ENCODE data around the gene ESR2.

ESR2 gene

DNA sequence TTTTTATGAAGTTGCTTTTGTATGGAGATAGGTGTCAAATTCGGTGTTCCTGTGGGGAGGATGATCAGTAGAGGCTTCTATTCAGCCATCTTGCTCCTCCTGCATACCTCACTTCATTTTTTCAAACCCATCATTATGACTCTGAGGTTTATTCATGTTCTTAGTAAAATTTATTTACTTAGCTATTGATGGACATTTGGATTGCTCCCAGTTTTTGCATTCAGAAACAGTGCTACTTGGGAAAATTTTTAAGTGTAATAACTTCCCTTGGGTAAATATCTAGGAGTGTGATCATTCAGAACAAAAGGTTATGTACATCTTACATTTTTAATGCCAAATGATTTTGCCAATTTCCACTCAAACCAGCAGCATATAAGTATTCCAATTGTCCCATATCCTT is 233.1 kb downstream of the ESR2 start:
- H3K4me3 ChIP-seq (ENCODE audit: control insufficient read depth, low read depth, low read length), result no peak overlapping the region
- TF ChIP-seq, protein P1, sequence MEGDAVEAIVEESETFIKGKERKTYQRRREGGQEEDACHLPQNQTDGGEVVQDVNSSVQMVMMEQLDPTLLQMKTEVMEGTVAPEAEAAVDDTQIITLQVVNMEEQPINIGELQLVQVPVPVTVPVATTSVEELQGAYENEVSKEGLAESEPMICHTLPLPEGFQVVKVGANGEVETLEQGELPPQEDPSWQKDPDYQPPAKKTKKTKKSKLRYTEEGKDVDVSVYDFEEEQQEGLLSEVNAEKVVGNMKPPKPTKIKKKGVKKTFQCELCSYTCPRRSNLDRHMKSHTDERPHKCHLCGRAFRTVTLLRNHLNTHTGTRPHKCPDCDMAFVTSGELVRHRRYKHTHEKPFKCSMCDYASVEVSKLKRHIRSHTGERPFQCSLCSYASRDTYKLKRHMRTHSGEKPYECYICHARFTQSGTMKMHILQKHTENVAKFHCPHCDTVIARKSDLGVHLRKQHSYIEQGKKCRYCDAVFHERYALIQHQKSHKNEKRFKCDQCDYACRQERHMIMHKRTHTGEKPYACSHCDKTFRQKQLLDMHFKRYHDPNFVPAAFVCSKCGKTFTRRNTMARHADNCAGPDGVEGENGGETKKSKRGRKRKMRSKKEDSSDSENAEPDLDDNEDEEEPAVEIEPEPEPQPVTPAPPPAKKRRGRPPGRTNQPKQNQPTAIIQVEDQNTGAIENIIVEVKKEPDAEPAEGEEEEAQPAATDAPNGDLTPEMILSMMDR (conservative IDR thresholded peaks at IDR 0.05; ENCODE audit: control insufficient read depth, insufficient read depth, low read depth, low read length), result no peak
- DNase-seq (ENCODE audit: low read depth), result no peak

DNA sequence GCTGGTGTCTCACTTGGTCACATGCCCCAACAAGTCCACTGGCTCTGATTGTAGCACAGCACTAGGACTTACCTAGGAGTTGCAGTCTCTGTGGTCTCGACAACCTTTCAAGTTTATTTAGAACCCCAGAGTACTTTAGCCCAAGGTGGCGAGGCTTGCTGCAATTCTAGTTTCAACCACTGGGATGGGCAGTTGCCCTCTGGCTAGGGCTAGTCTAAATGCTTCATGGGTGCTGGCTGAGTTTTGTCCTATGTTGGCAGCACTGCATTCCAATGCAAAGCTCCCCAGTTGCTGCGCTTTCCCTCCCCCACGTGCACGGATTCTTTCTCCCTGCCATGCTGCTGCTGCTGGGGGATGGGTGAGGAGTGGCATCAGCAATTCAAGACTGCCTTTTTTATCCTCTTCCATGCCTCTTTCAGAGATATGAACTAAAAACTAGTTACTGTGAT is 233.5 kb downstream of the ESR2 start:
- DNase-seq (ENCODE audit: low read depth), result peak; percentile 28
- H3K4me3 ChIP-seq (ENCODE audit: control insufficient read depth, low read depth, low read length), result no peak overlapping the region
- TF ChIP-seq, protein P1 (conservative IDR thresholded peaks at IDR 0.05; ENCODE audit: control insufficient read depth, insufficient read depth, low read depth, low read length), result peak; percentile 50

DNA sequence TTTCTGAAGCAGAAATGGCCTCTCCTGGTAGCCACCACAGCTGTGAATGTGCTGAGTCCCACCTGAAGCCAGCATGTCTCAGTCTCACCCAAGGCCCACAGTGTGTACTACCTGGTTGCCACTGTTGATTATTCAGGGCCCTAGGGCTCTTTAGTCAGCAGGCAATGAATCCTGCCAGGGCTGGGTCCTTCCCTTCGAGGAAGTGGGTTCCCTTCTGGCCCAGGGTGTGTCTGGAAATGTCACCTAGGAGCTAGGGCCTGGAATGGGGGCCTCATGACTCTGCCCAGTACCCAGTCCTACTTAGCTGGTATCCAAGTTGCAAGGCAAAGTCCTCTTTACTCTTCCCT is 234.0 kb downstream of the ESR2 start:
- no peak for DNase-seq (ENCODE audit: low read depth)
- H3K4me3 ChIP-seq (ENCODE audit: control insufficient read depth, low read depth, low read length), result no peak overlapping the region
- TF ChIP-seq, protein P1 (conservative IDR thresholded peaks at IDR 0.05; ENCODE audit: control insufficient read depth, insufficient read depth, low read depth, low read length), result no peak

DNA sequence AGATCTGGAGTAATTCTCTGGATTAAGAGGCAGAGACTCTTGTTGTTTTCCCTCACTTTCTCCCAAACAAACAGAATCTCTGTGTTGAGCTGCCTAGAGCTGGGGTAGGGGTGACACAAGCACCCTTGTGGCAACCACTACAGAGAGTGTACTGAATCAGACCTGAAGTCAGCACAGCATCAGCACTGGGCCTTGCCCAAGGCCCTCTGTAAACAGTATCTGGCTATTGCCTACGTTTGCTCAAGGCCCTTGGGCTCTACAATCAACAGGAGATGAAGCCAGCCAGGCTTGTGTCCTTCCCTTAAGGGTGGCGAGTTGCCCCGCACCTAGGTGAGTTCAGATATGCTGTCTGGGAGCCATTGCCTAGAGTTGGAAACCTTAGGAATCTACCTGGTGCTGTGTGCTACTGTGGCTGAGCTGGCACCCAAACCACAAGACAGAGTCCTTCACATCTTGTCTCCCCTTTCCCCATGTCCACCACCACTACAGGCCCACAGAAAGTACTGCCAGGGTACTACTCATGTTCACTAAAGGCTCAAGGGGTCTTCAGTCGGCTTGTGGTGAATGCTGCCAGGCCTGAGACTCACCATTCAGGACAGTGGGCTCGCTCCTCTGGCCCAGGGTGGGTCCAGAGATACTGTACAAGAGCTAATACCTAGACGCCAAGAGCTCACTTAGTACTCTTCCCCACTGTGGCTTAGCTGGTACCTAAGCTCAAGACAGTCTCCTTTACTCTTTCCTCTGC is 234.5 kb downstream of the ESR2 start:
- no peak for DNase-seq (ENCODE audit: low read depth)
- no peak overlapping the region for H3K4me3 ChIP-seq (ENCODE audit: control insufficient read depth, low read depth, low read length)
- TF ChIP-seq, protein P1 (conservative IDR thresholded peaks at IDR 0.05; ENCODE audit: control insufficient read depth, insufficient read depth, low read depth, low read length), result no peak

DNA sequence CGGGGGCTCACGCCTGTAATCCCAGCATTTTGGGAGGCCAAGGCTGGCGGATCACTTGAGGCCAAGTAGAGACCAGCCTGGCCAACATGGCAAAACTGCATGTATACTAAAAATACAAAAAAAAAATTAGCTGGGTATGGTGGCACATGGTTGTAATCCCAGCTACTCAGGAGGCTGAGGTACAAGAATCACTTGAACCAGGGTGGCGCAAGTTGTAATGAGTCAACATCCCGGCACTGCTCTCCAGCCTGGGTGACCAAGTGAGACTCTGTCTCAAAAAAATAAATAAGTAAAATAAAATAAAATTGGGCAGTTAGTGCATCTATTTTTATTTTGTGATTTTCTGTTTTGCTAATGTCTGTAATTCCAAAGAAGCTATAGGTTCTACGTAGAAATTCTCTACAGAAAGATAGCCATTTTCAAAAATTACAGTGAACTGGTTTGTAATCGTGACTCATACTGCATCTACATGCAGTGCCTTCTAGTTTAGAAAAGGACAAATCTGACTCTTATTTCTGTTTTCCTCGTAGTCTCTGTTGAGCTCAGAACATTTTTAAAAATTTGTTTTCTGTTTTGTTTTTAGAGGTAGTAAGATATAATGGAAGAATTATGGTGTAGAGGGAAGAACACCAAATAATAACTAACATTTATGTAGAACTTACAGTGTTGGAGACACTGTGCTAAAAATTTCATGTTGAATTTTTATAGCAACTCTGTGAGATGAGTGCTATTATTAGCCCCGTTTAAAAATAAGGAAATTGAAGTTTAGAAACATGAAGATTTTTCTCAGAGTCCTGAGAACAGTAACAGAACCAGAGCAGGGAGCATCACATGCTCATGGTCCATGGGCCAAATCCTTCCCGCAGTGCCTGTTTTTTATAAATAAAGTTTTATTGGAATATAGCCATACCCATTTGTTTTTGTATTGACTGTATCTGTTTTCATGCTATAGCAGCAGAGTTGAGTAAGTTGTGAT is 240.2 kb downstream of the ESR2 start:
- TF ChIP-seq, protein P1 (conservative IDR thresholded peaks at IDR 0.05; ENCODE audit: control insufficient read depth, insufficient read depth, low read depth, low read length), result no peak
- peak; percentile 50 for DNase-seq (ENCODE audit: low read depth)
- H3K4me3 ChIP-seq (ENCODE audit: control insufficient read depth, low read depth, low read length), result no peak overlapping the region

DNA sequence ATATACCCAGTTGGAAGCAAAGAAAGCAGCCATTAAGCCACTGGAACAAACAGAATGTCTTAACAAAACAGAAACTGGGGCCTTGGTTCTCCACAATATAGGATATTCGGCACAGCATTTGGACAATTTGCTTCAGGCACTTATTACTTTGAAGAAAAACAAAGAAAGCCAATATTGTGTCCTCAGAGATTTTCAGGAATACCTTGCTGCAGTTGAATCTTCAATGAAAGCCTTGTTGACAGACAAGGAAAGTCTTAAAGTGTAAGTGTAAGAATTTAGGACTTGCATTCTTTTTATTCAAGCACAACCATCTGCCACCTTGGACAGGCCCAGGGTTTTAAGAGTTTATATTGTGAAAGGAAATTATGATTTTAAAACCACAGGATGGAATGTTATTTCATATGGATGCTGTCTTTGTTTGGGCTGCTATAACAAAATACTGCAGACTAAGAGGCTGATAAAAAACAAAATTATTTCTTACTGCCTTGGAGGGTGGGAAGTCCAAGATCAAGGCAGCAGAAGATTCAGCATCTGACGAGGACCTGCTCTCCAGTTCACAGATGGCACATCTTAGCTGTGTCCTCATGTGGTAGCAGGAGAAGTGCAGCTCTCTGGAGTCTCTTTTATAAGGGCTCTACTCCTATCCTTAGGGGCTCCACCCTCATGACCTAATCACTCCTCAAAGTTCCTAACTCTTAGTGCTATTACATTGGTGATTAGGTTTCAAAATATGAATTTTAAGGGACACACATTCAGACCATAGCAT is 244.4 kb downstream of the ESR2 start:
- no peak for DNase-seq (ENCODE audit: low read depth)
- H3K4me3 ChIP-seq (ENCODE audit: control insufficient read depth, low read depth, low read length), result no peak overlapping the region
- TF ChIP-seq, protein P1 (conservative IDR thresholded peaks at IDR 0.05; ENCODE audit: control insufficient read depth, insufficient read depth, low read depth, low read length), result no peak

Data from fibroblast of mammary gland (primary cell).